Measurements from ENCODE around the gene SSBP4.

DNA sequence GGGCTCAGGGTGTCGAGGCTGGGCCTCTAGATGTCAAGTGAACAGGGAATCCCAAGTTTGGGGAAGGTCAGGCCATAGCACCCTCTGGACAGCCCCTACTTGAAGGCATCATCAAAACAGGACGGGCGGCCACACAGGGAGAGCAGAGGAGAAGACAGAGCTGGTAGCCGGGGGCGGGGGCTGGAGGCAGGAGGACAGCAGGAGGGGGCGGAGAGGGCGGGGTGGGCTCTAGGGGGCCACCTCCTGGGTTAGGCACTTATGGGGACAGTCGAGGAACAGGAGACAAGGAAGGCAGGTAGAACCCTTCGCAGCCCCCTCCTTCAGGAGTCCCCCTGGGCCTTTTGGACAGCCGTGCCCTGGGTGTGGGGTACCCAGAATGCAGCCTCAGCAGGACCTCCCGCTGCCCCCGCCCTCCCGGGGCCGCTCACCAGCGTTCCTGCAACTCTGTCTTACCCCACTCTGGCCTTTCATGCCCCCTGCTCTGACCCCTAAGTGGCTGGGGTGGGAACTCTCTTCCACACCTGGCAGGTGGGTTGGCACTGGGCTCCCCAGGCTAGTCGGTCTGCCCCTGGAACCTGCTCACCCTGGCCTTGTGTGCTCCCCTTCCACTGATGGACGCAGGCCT, 5.8 kb downstream of the SSBP4 start:
- TF ChIP-seq, protein P1, sequence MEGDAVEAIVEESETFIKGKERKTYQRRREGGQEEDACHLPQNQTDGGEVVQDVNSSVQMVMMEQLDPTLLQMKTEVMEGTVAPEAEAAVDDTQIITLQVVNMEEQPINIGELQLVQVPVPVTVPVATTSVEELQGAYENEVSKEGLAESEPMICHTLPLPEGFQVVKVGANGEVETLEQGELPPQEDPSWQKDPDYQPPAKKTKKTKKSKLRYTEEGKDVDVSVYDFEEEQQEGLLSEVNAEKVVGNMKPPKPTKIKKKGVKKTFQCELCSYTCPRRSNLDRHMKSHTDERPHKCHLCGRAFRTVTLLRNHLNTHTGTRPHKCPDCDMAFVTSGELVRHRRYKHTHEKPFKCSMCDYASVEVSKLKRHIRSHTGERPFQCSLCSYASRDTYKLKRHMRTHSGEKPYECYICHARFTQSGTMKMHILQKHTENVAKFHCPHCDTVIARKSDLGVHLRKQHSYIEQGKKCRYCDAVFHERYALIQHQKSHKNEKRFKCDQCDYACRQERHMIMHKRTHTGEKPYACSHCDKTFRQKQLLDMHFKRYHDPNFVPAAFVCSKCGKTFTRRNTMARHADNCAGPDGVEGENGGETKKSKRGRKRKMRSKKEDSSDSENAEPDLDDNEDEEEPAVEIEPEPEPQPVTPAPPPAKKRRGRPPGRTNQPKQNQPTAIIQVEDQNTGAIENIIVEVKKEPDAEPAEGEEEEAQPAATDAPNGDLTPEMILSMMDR (IDR thresholded peaks at IDR 0.05; ENCODE audit: insufficient read depth, low read depth, low read length): no peak
- no peak for TF ChIP-seq EZH2 (IDR thresholded peaks at IDR 0.05; ENCODE audit: insufficient read depth, low read length)

Measured in astrocyte (in vitro differentiated cells and primary cell).